Activated CD4-positive, CD25-positive, alpha-beta regulatory T cell (primary cell): ENCODE data around the gene CCL17.
"Not testable (repeated sequence)": the region's sequence is repeated elsewhere in the genome, so short reads cannot be mapped to it uniquely, and the experiment has no call there.

Experiments used
- DNase-seq, 4 experiments: peaks; one replicate each; lab custom pipeline; 2025; lab: John Stamatoyannopoulos, UW

Gene CCL17

GRCh38 chr16:57403965-57404817 is at the start of gene CCL17:
Gene CCL17, plus strand, starts transcription at chr16:57404767. Its CDS starts 9,166 bp downstream, at chr16:57413933.
- DNase-seq, result no peak

GRCh38 chr16:57355898-57356414 is 48.6 kb upstream of the CCL17 start:
- DNase-seq, result no peak

- no peak for DNase-seq
Measured at GRCh38 chr16:57356547-57356946, 48.0 kb upstream of the CCL17 start.

- no peak for DNase-seq
Measured at GRCh38 chr16:57357330-57358085, 47.1 kb upstream of the CCL17 start.

- DNase-seq, result no peak
Measured at GRCh38 chr16:57358086-57358420, 46.5 kb upstream of the CCL17 start.

- DNase-seq, result no peak
Measured at GRCh38 chr16:57358527-57359095, 46.0 kb upstream of the CCL17 start, which contains the start of gene CCL22. Gene CCL22, plus strand, starts transcription at chr16:57358783. Its CDS starts 34 bp downstream, at chr16:57358817.

- no peak for DNase-seq
Measured at GRCh38 chr16:57360321-57360935, 44.1 kb upstream of the CCL17 start.

GRCh38 chr16:57361404-57361803 is 43.2 kb upstream of the CCL17 start:
- DNase-seq, result no peak

- no peak for DNase-seq
Measured at GRCh38 chr16:57364143-57364542, 40.4 kb upstream of the CCL17 start.

- DNase-seq, result no peak
Measured at GRCh38 chr16:57366544-57367040, 38.0 kb upstream of the CCL17 start.

- DNase-seq, result no peak
Measured at GRCh38 chr16:57367116-57367752, 37.3 kb upstream of the CCL17 start.

GRCh38 chr16:57371494-57372371 is 32.8 kb upstream of the CCL17 start:
- DNase-seq, result no peak

- DNase-seq, result no peak
Measured at GRCh38 chr16:57372372-57373116, 32.0 kb upstream of the CCL17 start, which contains the start of gene CX3CL1. Gene CX3CL1, plus strand, starts transcription at chr16:57372490. Its CDS starts 79 bp downstream, at chr16:57372569.

GRCh38 chr16:57373117-57373947 is 31.2 kb upstream of the CCL17 start:
- no peak for DNase-seq

GRCh38 chr16:57374067-57374534 is 30.5 kb upstream of the CCL17 start:
- no peak for DNase-seq

GRCh38 chr16:57374925-57375465 is 29.6 kb upstream of the CCL17 start:
- DNase-seq, result not testable (repeated sequence)

GRCh38 chr16:57376313-57376818 is 28.2 kb upstream of the CCL17 start:
- no peak for DNase-seq
